HG03469 (cell line): ENCODE results near the gene ANKRD45.
A peak's percentile ranks its signal among the peaks of the same experiment; 100 is the strongest.
"Not testable (repeated sequence)": the region's sequence is repeated elsewhere in the genome, so short reads cannot be mapped to it uniquely, and the experiment has no call there.

ENCODE experiments used
- ATAC-seq: cut with Tn5 transposase; IDR thresholded peaks from one replicate; pipeline ENCODE4 v1.9.1; 2021; ENCODE audit warnings: mild to moderate bottlenecking, moderate library complexity, moderate number of reproducible peaks; ENCODE audit not compliant: unreplicated experiment

Gene ANKRD45

GRCh38 chr1:173646656-173647055 lies 23.0 kb downstream of the ANKRD45 start:
- no peak for ATAC-seq

GRCh38 chr1:173642450-173643139 lies 27.1 kb downstream of the ANKRD45 start:
- not testable (repeated sequence) for ATAC-seq

GRCh38 chr1:173639102-173639501 lies 30.5 kb downstream of the ANKRD45 start:
- no peak for ATAC-seq

GRCh38 chr1:173638043-173639021 lies 31.3 kb downstream of the ANKRD45 start:
- ATAC-seq, result no peak

GRCh38 chr1:173637236-173638042 lies 32.2 kb downstream of the ANKRD45 start:
- ATAC-seq, result not testable (repeated sequence)

GRCh38 chr1:173635116-173635515 lies 34.5 kb downstream of the ANKRD45 start, which contains the start of gene TEX50:
TEX50 (plus strand) TSS chr1:173635338; CDS start chr1:173635522, 184 bp downstream.
- ATAC-seq, result no peak

GRCh38 chr1:173628888-173629287 lies 40.8 kb downstream of the ANKRD45 start:
- ATAC-seq, result no peak

- ATAC-seq, result no peak
Measured at GRCh38 chr1:173627269-173627668, 42.4 kb downstream of the ANKRD45 start.

GRCh38 chr1:173616859-173617258 lies 52.8 kb downstream of the ANKRD45 start:
- ATAC-seq, result no peak

- not testable (repeated sequence) for ATAC-seq
Measured at GRCh38 chr1:173613086-173613485, 56.6 kb downstream of the ANKRD45 start.

GRCh38 chr1:173608503-173609216 lies 61.0 kb downstream of the ANKRD45 start:
- no peak for ATAC-seq

GRCh38 chr1:173603056-173603591 lies 66.5 kb downstream of the ANKRD45 start, which contains the start of gene SLC9C2:
SLC9C2 (minus strand) TSS chr1:173603072; CDS start chr1:173601776, 1,296 bp downstream.
- ATAC-seq, result no peak

GRCh38 chr1:173601588-173601987 lies 68.1 kb downstream of the ANKRD45 start:
- ATAC-seq, result peak; percentile 76

GRCh38 chr1:173596097-173596825 lies 73.4 kb downstream of the ANKRD45 start:
- no peak for ATAC-seq

GRCh38 chr1:173591138-173591537 lies 78.5 kb downstream of the ANKRD45 start:
- not testable (repeated sequence) for ATAC-seq

GRCh38 chr1:173590557-173590956 lies 79.1 kb downstream of the ANKRD45 start:
- ATAC-seq, result no peak

- no peak for ATAC-seq
Measured at GRCh38 chr1:173581383-173582079, 88.1 kb downstream of the ANKRD45 start.

- no peak for ATAC-seq
Measured at GRCh38 chr1:173580658-173581057, 89.0 kb downstream of the ANKRD45 start.
